H1 (cell line): ENCODE data around the gene ATF3. TPM values are rescaled to one million over a fixed set of nuclear protein-coding genes. Genes with fewer than 3 reads are reported as not detected.

Experiments used
- GTF2F1 ChIP-seq: IDR thresholded peaks from 2 replicates; pipeline ENCODE4 v1.6.1; 2012; ENCODE audit warnings: low read depth, low read length, improper control_type of control experiment, borderline replicate concordance
- POU5F1 ChIP-seq: IDR thresholded peaks from 2 replicates; pipeline ENCODE4 v1.6.1; 2011; ENCODE audit warnings: low read depth, mild to moderate bottlenecking, low read length, moderate library complexity
- polyA plus RNA-seq, 7 experiments: library from polyadenylated mRNA; depleted of rRNA in 3 of 7; stranded (reverse) in 5 of 7; unstranded in 2 of 7; fragments of >200 nt in 5 of 7; fragments of 200-250 nt in 2 of 7; gene quantifications; 1 replicate in 5 of 7; 2 replicates in 1 of 7; 4 replicates in 1 of 7; pipeline versions ENCODE4 v1.2.1 to v1.2.3, GENCODE V29; 2011 to 2013; ENCODE audit warnings: missing spikeins in 2 of 7, mixed read lengths in 2 of 7
- total RNA-seq: library from RNA; stranded (reverse); fragmentation: NEBNext Ultra II Directional; extraction: Animal tissue kit (Norgen Biotek cat#: 25700); gene quantifications from 2 replicates; pipeline ENCODE4 v1.2.1, GENCODE V29; 2021
- TF ChIP-seq, protein P1 (sequence below): IDR thresholded peaks from 2 replicates; pipeline ENCODE4 v1.6.1; 2012; ENCODE audit warnings: low read length, inconsistent platforms

Gene ATF3
- total and polyA plus RNA-seq, 2 of the 8 experiments (the other 6 are each of a cell fraction or from before 2014, with no cell fraction given) = 12.2 to 27.7 TPM

DNA sequence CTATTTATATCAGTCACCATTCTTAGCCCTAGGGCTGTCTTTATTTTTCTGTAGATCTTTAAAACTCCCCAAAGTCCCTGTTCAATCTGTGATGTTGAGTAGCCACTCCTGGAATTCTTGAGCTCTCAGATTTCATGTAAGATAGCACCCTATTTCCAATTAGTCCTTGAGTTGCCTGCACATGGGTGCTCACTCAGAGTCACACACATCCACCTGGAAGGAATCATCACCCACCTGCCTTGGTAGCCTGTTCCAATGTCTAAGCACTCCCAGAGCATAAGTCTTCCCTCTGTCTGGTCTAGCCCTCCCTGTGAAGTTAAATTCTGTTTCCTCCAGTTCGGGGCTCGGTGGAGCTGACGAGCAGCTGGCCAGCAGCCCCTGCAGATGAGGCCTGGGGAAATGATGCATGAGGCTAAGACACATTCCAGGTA is 14.7 kb upstream of the ATF3 start (continued):
- TF ChIP-seq, protein P1, sequence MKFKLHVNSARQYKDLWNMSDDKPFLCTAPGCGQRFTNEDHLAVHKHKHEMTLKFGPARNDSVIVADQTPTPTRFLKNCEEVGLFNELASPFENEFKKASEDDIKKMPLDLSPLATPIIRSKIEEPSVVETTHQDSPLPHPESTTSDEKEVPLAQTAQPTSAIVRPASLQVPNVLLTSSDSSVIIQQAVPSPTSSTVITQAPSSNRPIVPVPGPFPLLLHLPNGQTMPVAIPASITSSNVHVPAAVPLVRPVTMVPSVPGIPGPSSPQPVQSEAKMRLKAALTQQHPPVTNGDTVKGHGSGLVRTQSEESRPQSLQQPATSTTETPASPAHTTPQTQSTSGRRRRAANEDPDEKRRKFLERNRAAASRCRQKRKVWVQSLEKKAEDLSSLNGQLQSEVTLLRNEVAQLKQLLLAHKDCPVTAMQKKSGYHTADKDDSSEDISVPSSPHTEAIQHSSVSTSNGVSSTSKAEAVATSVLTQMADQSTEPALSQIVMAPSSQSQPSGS = no peak
- TF ChIP-seq GTF2F1 (no peak), POU5F1 (no peak)
